Measurements from ENCODE around the gene PSMD13. TPM values are rescaled to one million over a fixed set of nuclear protein-coding genes. Genes with fewer than 3 reads are reported as not detected.

The PSMD13 gene
- total RNA-seq, 1 experiment from 2014 or later, result 179 TPM

DNA sequence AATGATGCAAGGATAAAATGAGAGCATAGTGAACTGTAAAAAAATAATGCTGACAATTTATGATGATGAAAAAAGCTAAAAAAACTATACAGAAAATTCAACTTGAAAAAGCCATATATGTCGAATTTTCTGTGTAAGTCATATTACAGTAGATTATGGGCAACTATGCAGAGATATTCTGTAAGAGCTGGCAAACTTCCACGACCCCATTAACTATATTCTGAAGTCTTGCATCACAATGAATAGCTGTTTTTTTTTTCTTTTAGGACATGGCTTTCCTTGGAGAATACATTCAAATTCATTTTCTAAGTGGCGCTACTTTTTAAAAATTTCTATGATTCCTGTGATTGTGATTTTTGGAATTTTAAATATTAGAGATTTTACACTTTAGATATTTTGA lies 18.4 kb downstream of the PSMD13 start:
- intact Hi-C loops (cut with micrococcal nuclease), result no loop called here
- ChIA-PET CTCF (no interaction called here), POLR2A (no interaction called here), RAD21 (ENCODE audit: low non-redundant PET in 1 of 2, low total read pairs in 2 of 2, uncharacterized antibody in 2 of 2, unreplicated experiment in 2 of 2) (no interaction called here)
- Histone ChIP-seq H3K9ac (ENCODE audit: low read length) (no peak overlapping the region), H3K27me3 (ENCODE audit: insufficient read depth, low read length) (no peaks in the 10 kb centered on the region), H2AFZ (ENCODE audit: low read depth, low read length, poor library complexity, severe bottlenecking) (no peak overlapping the region), H3K4me1 (ENCODE audit: control insufficient read depth in 1 of 2, insufficient read depth in 2 of 2, low read length in 2 of 2) (no peaks in the 10 kb centered on the region), H3K9me2 (ENCODE audit: insufficient read depth) (no peaks in the 10 kb centered on the region), H3K9me3 (ENCODE audit: control insufficient read depth in 1 of 2, insufficient read depth in 1 of 2, low read depth in 1 of 2, low read length in 2 of 2) (no peaks in the 10 kb centered on the region), H3K36me3 (ENCODE audit: control insufficient read depth in 1 of 2, insufficient read depth in 2 of 2, low read length in 2 of 2) (peaks cover 23 to 33% of the 10 kb centered on the region in 2 experiments; a peak in 3 of 4 replicates), H3K4me3 (replicated peaks in 1 of 2; ENCODE audit: low read depth in 1 of 2, low read length in 2 of 2) (no peak overlapping the region), H3K27ac (ENCODE audit: low read depth, low read length) (no peak overlapping the region), H3K79me2 (ENCODE audit: insufficient read depth, low read length) (no peaks in the 10 kb centered on the region), H4K20me1 (ENCODE audit: insufficient read depth) (no peaks in the 10 kb centered on the region), H3K4me2 (ENCODE audit: low read length) (no peak overlapping the region)
- ATAC-seq (no peak), DNase-seq (ENCODE audit: low read depth, low spot score) (no peak)
- BruUV-seq (replicated peaks), result no TSS peak
- TF ChIP-seq ELF1 (IDR thresholded peaks at IDR 0.05; ENCODE audit: borderline replicate concordance, low read depth) (no peak), SIN3A (IDR thresholded peaks at IDR 0.05; ENCODE audit: low read depth) (no peak), SP1 (IDR thresholded peaks at IDR 0.05; ENCODE audit: low read depth) (no peak), SRF (IDR thresholded peaks at IDR 0.05; ENCODE audit: low read depth) (no peak), RAD21 (IDR thresholded peaks at IDR 0.05; ENCODE audit: low read depth) (no peak), EGR1 (IDR thresholded peaks at IDR 0.05; ENCODE audit: low read depth) (no peak), JUND (IDR thresholded peaks at IDR 0.05) (no peak), POLR2A (IDR thresholded peaks at IDR 0.05; ENCODE audit: borderline replicate concordance, extremely low read depth, insufficient read depth, insufficient read length) (no peak), EZH2 (IDR thresholded peaks at IDR 0.05) (no peak), ZNF274 (IDR thresholded peaks at IDR 0.05; ENCODE audit: low read depth, low read length) (no peak), CBX3 (IDR thresholded peaks at IDR 0.05; ENCODE audit: low read depth) (no peak), TCF7L2 (IDR thresholded peaks at IDR 0.05; ENCODE audit: borderline replicate concordance, extremely low read depth, insufficient read depth, insufficient read length) (no peak), ZFX (IDR thresholded peaks at IDR 0.05) (no peak), FOSL1 (IDR thresholded peaks at IDR 0.05; ENCODE audit: low read depth) (no peak), POLR2AphosphoS5 (IDR thresholded peaks at IDR 0.05; ENCODE audit: low read depth, low read length) (no peak), YY1 (IDR thresholded peaks at IDR 0.05; ENCODE audit: extremely low read depth, insufficient replicate concordance, low read depth, low read length) (no peak), CEBPB (IDR thresholded peaks at IDR 0.05; ENCODE audit: low read depth) (no peak)
- TF ChIP-seq, protein P1, sequence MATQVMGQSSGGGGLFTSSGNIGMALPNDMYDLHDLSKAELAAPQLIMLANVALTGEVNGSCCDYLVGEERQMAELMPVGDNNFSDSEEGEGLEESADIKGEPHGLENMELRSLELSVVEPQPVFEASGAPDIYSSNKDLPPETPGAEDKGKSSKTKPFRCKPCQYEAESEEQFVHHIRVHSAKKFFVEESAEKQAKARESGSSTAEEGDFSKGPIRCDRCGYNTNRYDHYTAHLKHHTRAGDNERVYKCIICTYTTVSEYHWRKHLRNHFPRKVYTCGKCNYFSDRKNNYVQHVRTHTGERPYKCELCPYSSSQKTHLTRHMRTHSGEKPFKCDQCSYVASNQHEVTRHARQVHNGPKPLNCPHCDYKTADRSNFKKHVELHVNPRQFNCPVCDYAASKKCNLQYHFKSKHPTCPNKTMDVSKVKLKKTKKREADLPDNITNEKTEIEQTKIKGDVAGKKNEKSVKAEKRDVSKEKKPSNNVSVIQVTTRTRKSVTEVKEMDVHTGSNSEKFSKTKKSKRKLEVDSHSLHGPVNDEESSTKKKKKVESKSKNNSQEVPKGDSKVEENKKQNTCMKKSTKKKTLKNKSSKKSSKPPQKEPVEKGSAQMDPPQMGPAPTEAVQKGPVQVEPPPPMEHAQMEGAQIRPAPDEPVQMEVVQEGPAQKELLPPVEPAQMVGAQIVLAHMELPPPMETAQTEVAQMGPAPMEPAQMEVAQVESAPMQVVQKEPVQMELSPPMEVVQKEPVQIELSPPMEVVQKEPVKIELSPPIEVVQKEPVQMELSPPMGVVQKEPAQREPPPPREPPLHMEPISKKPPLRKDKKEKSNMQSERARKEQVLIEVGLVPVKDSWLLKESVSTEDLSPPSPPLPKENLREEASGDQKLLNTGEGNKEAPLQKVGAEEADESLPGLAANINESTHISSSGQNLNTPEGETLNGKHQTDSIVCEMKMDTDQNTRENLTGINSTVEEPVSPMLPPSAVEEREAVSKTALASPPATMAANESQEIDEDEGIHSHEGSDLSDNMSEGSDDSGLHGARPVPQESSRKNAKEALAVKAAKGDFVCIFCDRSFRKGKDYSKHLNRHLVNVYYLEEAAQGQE (IDR thresholded peaks at IDR 0.05; ENCODE audit: low read depth), result no peak
- TF ChIP-seq, protein P2, sequence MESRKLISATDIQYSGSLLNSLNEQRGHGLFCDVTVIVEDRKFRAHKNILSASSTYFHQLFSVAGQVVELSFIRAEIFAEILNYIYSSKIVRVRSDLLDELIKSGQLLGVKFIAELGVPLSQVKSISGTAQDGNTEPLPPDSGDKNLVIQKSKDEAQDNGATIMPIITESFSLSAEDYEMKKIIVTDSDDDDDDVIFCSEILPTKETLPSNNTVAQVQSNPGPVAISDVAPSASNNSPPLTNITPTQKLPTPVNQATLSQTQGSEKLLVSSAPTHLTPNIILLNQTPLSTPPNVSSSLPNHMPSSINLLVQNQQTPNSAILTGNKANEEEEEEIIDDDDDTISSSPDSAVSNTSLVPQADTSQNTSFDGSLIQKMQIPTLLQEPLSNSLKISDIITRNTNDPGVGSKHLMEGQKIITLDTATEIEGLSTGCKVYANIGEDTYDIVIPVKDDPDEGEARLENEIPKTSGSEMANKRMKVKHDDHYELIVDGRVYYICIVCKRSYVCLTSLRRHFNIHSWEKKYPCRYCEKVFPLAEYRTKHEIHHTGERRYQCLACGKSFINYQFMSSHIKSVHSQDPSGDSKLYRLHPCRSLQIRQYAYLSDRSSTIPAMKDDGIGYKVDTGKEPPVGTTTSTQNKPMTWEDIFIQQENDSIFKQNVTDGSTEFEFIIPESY (IDR thresholded peaks at IDR 0.05; ENCODE audit: extremely low read depth, insufficient replicate concordance, low read length), result no peak

Data from HCT116 (cell line).